GM23338 (cell line): ENCODE measurements around the gene PLOD2. TPM values are rescaled to one million over a fixed set of nuclear protein-coding genes. Genes with fewer than 3 reads are reported as not detected.

Experiments
- ATAC-seq: fragments of 200-7000 bp; cut with Tn5 transposase; 3 replicates; pipeline ENCODE4 v1.9.1; 2020
- DNase-seq: peaks from one replicate; pipeline ENCODE4 v3.0.0-alpha.2; 2015; ENCODE audit warnings: low spot score
- H2AFZ ChIP-seq: fragments of 200-600 bp; sonication (generic); 2 replicates; pipeline ENCODE4 v1.8.0; 2016; ENCODE audit warnings: antibody characterized with exemption, mild to moderate bottlenecking, moderate library complexity
- H3F3A ChIP-seq: fragments of 200-600 bp; sonication (generic); replicated peaks from 2 replicates; pipeline ENCODE4 v1.8.0; 2017; ENCODE audit warnings: antibody characterized with exemption, mixed run types, low read depth
- H3K27ac ChIP-seq: fragments of 200-600 bp; sonication (generic); 2 replicates; pipeline ENCODE4 v1.6.1; 2016; ENCODE audit warnings: low read depth
- H3K27me3 ChIP-seq: fragments of 200-600 bp; sonication (generic); 2 replicates; pipeline ENCODE4 v1.8.0; 2016; ENCODE audit warnings: mild to moderate bottlenecking, mixed run types, moderate library complexity; ENCODE audit not compliant: insufficient read depth
- H3K36me3 ChIP-seq: fragments of 200-600 bp; sonication (generic); 2 replicates; pipeline ENCODE4 v1.8.0; 2016; ENCODE audit warnings: mild to moderate bottlenecking; ENCODE audit not compliant: insufficient read depth
- H3K4me1 ChIP-seq: fragments of 200-600 bp; sonication (generic); 2 replicates; pipeline ENCODE4 v1.8.0; 2016; ENCODE audit warnings: mild to moderate bottlenecking, moderate library complexity; ENCODE audit not compliant: insufficient read depth
- H3K4me2 ChIP-seq: fragments of 200-600 bp; sonication (generic); 2 replicates; pipeline ENCODE4 v1.7.1; 2017; ENCODE audit warnings: mixed run types
- H3K4me3 ChIP-seq: fragments of 200-600 bp; sonication (generic); 2 replicates; pipeline ENCODE4 v1.6.1; 2016; ENCODE audit warnings: mixed run types
- H3K79me2 ChIP-seq: fragments of 200-600 bp; sonication (generic); replicated peaks from 2 replicates; pipeline ENCODE4 v1.8.0; 2017; ENCODE audit warnings: mild to moderate bottlenecking; ENCODE audit not compliant: insufficient read depth
- H3K9me2 ChIP-seq: fragments of 200-600 bp; sonication (generic); 2 replicates; pipeline ENCODE4 v1.8.0; 2017; ENCODE audit not compliant: insufficient read depth
- H4K20me1 ChIP-seq: fragments of 200-600 bp; sonication (generic); replicated peaks from 2 replicates; pipeline ENCODE4 v1.8.0; 2017; ENCODE audit warnings: mild to moderate bottlenecking; ENCODE audit not compliant: insufficient read depth
- H3K27ac Mint-ChIP-seq: 2 replicates; pipeline ENCODE4 v1.8.0; 2020; ENCODE audit warnings: inconsistent platforms, mild to moderate bottlenecking, moderate library complexity, mixed read lengths
- H3K27me3 Mint-ChIP-seq: 3 replicates; pipeline ENCODE4 v1.8.0; 2022; ENCODE audit warnings: low read depth, mild to moderate bottlenecking, moderate library complexity, mixed read lengths, inconsistent platforms; ENCODE audit not compliant: insufficient read depth, poor library complexity
- H3K36me3 Mint-ChIP-seq: 3 replicates; pipeline ENCODE4 v1.8.0; 2021; ENCODE audit warnings: low read depth, mild to moderate bottlenecking, inconsistent platforms, moderate library complexity, mixed read lengths
- H3K4me1 Mint-ChIP-seq: 3 replicates; pipeline ENCODE4 v1.8.0; 2020; ENCODE audit warnings: mild to moderate bottlenecking, inconsistent platforms, mixed read lengths
- H3K4me3 Mint-ChIP-seq: 3 replicates; pipeline ENCODE4 v1.8.0; 2021; ENCODE audit warnings: moderate library complexity, mild to moderate bottlenecking, inconsistent platforms, mixed read lengths
- H3K9me3 Mint-ChIP-seq: 3 replicates; pipeline ENCODE4 v1.8.0; 2020; ENCODE audit warnings: moderate library complexity, mild to moderate bottlenecking, inconsistent platforms, mixed read lengths
- EZH2 ChIP-seq: fragments of 200-600 bp; sonication (generic); IDR thresholded peaks from one replicate; pipeline ENCODE4 v1.8.0; 2017; ENCODE audit warnings: antibody characterized with exemption, mild to moderate bottlenecking, low read depth; ENCODE audit not compliant: unreplicated experiment
- JUNB ChIP-seq: IDR thresholded peaks from one replicate; pipeline ENCODE4 v1.6.1; 2016; ENCODE audit warnings: antibody characterized with exemption; ENCODE audit not compliant: unreplicated experiment
- NANOG ChIP-seq: IDR thresholded peaks from 2 replicates; pipeline ENCODE4 v1.6.1; 2016; ENCODE audit warnings: antibody characterized with exemption, borderline replicate concordance
- ZNF114 ChIP-seq: fragments of 250-450 bp; sonication (Bioruptor Pico); IDR thresholded peaks from 2 replicates; pipeline ENCODE4 v1.5.0; 2020; ENCODE audit warnings: mild to moderate bottlenecking, moderate library complexity
- polyA plus RNA-seq: library from polyadenylated mRNA; unstranded; fragments of >200 nt; fragmentation: Nextera tagmentation; extraction: Ambion mirVana; gene quantifications from 2 replicates; pipeline ENCODE4 v1.2.1, GENCODE V29; 2016
- total RNA-seq: library from RNA; depleted of rRNA; stranded (reverse); fragments of >200 nt; shearing (Covaris generic); gene quantifications from 2 replicates; pipeline ENCODE4 v1.2.3, GENCODE V29; 2014
- TF ChIP-seq, protein P1 (sequence below): IDR thresholded peaks from one replicate; pipeline ENCODE4 v1.6.1; 2018; ENCODE audit warnings: antibody characterized with exemption; ENCODE audit not compliant: unreplicated experiment
- TF ChIP-seq, protein P2 (sequence below): IDR thresholded peaks from 2 replicates; pipeline ENCODE4 v1.6.1; 2016; ENCODE audit warnings: antibody characterized with exemption
- TF ChIP-seq, protein P3 (sequence below), 2 experiments: fragments of 200-600 bp in 1 of 2; sonication (generic) in 1 of 2; conservative IDR thresholded peaks; 2 replicates each; pipeline versions ENCODE4 v1.5.1 to v1.6.1; 2016 to 2017; ENCODE audit warnings: antibody characterized with exemption in 2 of 2, low read depth in 2 of 2, mild to moderate bottlenecking in 2 of 2, moderate library complexity in 1 of 2

PLOD2 gene
- total and polyA plus RNA-seq, 2 experiments from 2014 or later, result 26.7 to 30.5 TPM

DNA sequence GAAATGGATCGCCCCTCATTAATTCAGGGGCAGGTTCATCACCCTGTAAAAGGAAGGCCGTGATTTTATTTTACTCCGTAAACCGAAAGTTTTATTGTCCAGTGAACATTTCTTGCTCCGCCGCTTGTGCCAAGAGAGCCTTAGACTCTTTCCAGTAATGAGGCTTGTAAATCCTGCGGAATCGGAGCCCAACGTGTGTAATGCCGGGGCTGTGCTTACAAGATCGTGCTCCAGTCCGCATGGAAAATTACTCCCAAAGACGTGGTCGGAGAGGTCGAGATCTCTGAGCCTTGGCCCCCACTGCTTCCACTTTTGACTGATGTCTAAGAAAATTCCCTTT, 649 bp upstream of the PLOD2 start (continued):
- TF ChIP-seq, protein P1, sequence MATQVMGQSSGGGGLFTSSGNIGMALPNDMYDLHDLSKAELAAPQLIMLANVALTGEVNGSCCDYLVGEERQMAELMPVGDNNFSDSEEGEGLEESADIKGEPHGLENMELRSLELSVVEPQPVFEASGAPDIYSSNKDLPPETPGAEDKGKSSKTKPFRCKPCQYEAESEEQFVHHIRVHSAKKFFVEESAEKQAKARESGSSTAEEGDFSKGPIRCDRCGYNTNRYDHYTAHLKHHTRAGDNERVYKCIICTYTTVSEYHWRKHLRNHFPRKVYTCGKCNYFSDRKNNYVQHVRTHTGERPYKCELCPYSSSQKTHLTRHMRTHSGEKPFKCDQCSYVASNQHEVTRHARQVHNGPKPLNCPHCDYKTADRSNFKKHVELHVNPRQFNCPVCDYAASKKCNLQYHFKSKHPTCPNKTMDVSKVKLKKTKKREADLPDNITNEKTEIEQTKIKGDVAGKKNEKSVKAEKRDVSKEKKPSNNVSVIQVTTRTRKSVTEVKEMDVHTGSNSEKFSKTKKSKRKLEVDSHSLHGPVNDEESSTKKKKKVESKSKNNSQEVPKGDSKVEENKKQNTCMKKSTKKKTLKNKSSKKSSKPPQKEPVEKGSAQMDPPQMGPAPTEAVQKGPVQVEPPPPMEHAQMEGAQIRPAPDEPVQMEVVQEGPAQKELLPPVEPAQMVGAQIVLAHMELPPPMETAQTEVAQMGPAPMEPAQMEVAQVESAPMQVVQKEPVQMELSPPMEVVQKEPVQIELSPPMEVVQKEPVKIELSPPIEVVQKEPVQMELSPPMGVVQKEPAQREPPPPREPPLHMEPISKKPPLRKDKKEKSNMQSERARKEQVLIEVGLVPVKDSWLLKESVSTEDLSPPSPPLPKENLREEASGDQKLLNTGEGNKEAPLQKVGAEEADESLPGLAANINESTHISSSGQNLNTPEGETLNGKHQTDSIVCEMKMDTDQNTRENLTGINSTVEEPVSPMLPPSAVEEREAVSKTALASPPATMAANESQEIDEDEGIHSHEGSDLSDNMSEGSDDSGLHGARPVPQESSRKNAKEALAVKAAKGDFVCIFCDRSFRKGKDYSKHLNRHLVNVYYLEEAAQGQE, result no peak
- TF ChIP-seq JUNB (no peak), ZNF114 (CRISPR knock-in tag) (no peak)
- TF ChIP-seq, protein P2, sequence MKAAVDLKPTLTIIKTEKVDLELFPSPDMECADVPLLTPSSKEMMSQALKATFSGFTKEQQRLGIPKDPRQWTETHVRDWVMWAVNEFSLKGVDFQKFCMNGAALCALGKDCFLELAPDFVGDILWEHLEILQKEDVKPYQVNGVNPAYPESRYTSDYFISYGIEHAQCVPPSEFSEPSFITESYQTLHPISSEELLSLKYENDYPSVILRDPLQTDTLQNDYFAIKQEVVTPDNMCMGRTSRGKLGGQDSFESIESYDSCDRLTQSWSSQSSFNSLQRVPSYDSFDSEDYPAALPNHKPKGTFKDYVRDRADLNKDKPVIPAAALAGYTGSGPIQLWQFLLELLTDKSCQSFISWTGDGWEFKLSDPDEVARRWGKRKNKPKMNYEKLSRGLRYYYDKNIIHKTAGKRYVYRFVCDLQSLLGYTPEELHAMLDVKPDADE, result no peak

DNA sequence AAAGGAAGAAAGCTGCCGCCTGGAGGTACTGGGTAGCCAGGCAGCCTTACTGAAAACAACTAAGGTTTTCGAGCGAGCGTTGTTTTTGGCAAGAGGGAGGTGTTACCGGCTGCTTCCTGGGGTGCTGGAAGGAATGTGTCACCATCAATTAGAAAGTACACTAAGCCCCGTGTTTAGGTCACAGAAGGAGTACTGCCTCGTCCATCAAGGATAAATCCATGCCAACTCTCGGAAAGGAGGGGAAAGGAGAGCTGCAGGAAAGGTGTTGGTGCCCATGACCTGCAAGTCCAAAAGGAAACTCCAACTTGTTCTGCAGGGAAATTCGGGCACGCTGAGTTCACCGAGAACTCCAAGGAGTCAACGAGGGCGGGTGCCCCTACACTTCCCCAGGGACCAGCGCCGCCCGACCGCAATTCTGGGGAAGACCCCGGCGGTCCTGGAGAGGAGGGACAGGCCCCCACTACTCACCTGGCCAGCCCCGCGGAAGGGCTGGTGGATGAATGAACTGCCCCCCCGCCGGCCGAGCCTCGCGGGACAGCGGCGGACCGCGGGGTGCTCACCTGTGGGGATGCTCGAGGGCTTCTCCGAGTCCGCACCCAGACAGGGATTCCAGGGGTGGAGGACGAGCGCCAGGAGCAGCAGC, 542 bp downstream of the PLOD2 start:
- peak; percentile 94 for DNase-seq
- peak overlapping the region; percentile 89 for H3K27ac Mint-ChIP-seq
- H3K4me2 ChIP-seq, result peak overlapping the region; percentile 79
- peaks cover 42% of the 10 kb centered on the region for H3K79me2 ChIP-seq
- H3K27me3 Mint-ChIP-seq, result peaks cover 8% of the 10 kb centered on the region
- H3K9me2 ChIP-seq, result 0 out of 2 replicates have a peak, but pooled peaks cover 7% of the 10 kb centered on the region
- no peaks in the 10 kb centered on the region for H4K20me1 ChIP-seq
- H3K27ac ChIP-seq, result peak overlapping the region; percentile 65
- peaks cover 16% of the 10 kb centered on the region for H3K27me3 ChIP-seq
- peaks cover 44% of the 10 kb centered on the region for H3K4me1 Mint-ChIP-seq
- no peaks in the 10 kb centered on the region for H3K9me3 Mint-ChIP-seq
- peak overlapping the region; percentile 80; the same call in 1 of the 2 replicates for H2AFZ ChIP-seq
- peaks cover 6% of the 10 kb centered on the region; the same call in 1 of the 2 replicates for H3F3A ChIP-seq
- peak; percentile 78 for ATAC-seq
- peaks cover 34% of the 10 kb centered on the region for H3K4me1 ChIP-seq
- peak overlapping the region; percentile 84 for H3K4me3 Mint-ChIP-seq
- TF ChIP-seq EZH2 (no peak), ZNF114 (CRISPR knock-in tag) (no peak), NANOG (no peak)
- TF ChIP-seq, protein P3, sequence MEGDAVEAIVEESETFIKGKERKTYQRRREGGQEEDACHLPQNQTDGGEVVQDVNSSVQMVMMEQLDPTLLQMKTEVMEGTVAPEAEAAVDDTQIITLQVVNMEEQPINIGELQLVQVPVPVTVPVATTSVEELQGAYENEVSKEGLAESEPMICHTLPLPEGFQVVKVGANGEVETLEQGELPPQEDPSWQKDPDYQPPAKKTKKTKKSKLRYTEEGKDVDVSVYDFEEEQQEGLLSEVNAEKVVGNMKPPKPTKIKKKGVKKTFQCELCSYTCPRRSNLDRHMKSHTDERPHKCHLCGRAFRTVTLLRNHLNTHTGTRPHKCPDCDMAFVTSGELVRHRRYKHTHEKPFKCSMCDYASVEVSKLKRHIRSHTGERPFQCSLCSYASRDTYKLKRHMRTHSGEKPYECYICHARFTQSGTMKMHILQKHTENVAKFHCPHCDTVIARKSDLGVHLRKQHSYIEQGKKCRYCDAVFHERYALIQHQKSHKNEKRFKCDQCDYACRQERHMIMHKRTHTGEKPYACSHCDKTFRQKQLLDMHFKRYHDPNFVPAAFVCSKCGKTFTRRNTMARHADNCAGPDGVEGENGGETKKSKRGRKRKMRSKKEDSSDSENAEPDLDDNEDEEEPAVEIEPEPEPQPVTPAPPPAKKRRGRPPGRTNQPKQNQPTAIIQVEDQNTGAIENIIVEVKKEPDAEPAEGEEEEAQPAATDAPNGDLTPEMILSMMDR (conservative IDR thresholded peaks at IDR 0.05; ENCODE audit: low read depth in 2 of 2), result peak; percentile 44 to 60
- no peaks in the 10 kb centered on the region for H3K36me3 Mint-ChIP-seq
- H3K36me3 ChIP-seq, result no peaks in the 10 kb centered on the region
- H3K4me3 ChIP-seq, result peak overlapping the region; percentile 57
